ENCODE data around the gene LRRC2. TPM values are rescaled to one million over a fixed set of nuclear protein-coding genes. Genes with fewer than 3 reads are reported as not detected.
A peak's percentile ranks its signal among the peaks of the same experiment; 100 is the strongest.

Gene LRRC2
- total RNA-seq, 4 donors from 2014 or later = 0.62 to 2.0 (median 1.1) TPM; not detected in 1

- Histone ChIP-seq H3K27ac (no peak overlapping the region), H3K4me3 (no peak overlapping the region), H3K4me1 (no peaks in the 10 kb centered on the region), H3K27me3 (peaks cover 28% of the 10 kb centered on the region), H3K9me3 (peaks cover 0 to 14% (median 0%) of the 10 kb centered on the region in 3 donors), H3K36me3 (no peaks in the 10 kb centered on the region)
- TF ChIP-seq CTCF (IDR thresholded peaks at IDR 0.05) = no peak
- no peak for TF ChIP-seq POLR2A (IDR thresholded peaks at IDR 0.05)
- no peak for TF ChIP-seq EP300 (IDR thresholded peaks at IDR 0.05)
- TF ChIP-seq POLR2AphosphoS5 (IDR thresholded peaks at IDR 0.05) = no peak
- 76 to 77% methylated on average over 3 to 4 of the region's 4 CpGs for WGBS, 2 donors (ENCODE audit: low coverage in 1 of 2)
- no peak for ATAC-seq
Observed at GRCh38 chr3:46477145-46477544, 89.0 kb downstream of the LRRC2 start.

- Histone ChIP-seq H3K9me3 (peaks cover 0 to 14% (median 0%) of the 10 kb centered on the region in 3 donors), H3K36me3 (no peaks in the 10 kb centered on the region), H3K4me1 (no peaks in the 10 kb centered on the region), H3K4me3 (no peak overlapping the region), H3K27me3 (peaks cover 6% of the 10 kb centered on the region), H3K27ac (no peak overlapping the region)
- TF ChIP-seq POLR2AphosphoS5 (IDR thresholded peaks at IDR 0.05) = no peak
- no peak for TF ChIP-seq POLR2A (IDR thresholded peaks at IDR 0.05)
- no peak for TF ChIP-seq CTCF (IDR thresholded peaks at IDR 0.05)
- TF ChIP-seq EP300 (IDR thresholded peaks at IDR 0.05) = no peak
- 86 to 90% methylated on average over 2 of the region's 2 CpGs for WGBS, 2 donors (ENCODE audit: low coverage in 1 of 2)
- no peak for ATAC-seq
Observed at GRCh38 chr3:46472736-46473135, 93.4 kb downstream of the LRRC2 start.

- Histone ChIP-seq H3K9me3 (peaks cover 0 to 14% (median 0%) of the 10 kb centered on the region in 3 donors), H3K36me3 (no peaks in the 10 kb centered on the region), H3K4me1 (no peaks in the 10 kb centered on the region), H3K27ac (no peak overlapping the region), H3K4me3 (no peak overlapping the region), H3K27me3 (peaks cover 6% of the 10 kb centered on the region)
- WGBS, 2 donors (ENCODE audit: low coverage in 1 of 2) = 100% methylated on average over 1 of the region's 5 CpGs
- TF ChIP-seq EP300 (IDR thresholded peaks at IDR 0.05) (no peak), POLR2AphosphoS5 (IDR thresholded peaks at IDR 0.05) (no peak), CTCF (IDR thresholded peaks at IDR 0.05) (no peak), POLR2A (IDR thresholded peaks at IDR 0.05) (no peak)
- ATAC-seq = no peak
Observed at GRCh38 chr3:46471371-46471914, 94.7 kb downstream of the LRRC2 start.

GRCh38 chr3:46470831-46471230 lies 95.3 kb downstream of the LRRC2 start:
- TF ChIP-seq CTCF (IDR thresholded peaks at IDR 0.05) (no peak), POLR2AphosphoS5 (IDR thresholded peaks at IDR 0.05) (no peak), EP300 (IDR thresholded peaks at IDR 0.05) (no peak), POLR2A (IDR thresholded peaks at IDR 0.05) (no peak)
- Histone ChIP-seq H3K9me3 (peaks cover 0 to 14% (median 0%) of the 10 kb centered on the region in 3 donors), H3K4me1 (peaks cover 0 to 6% (median 0%) of the 10 kb centered on the region in 3 donors), H3K27me3 (peaks cover 7% of the 10 kb centered on the region), H3K27ac (no peak overlapping the region), H3K4me3 (no peak overlapping the region), H3K36me3 (no peaks in the 10 kb centered on the region)
- no peak for ATAC-seq
- WGBS, 2 donors (ENCODE audit: low coverage in 1 of 2) = 83 to 96% methylated on average over 3 to 4 of the region's 4 CpGs

GRCh38 chr3:46469680-46470357 lies 96.3 kb downstream of the LRRC2 start:
- TF ChIP-seq POLR2A (IDR thresholded peaks at IDR 0.05) (no peak), POLR2AphosphoS5 (IDR thresholded peaks at IDR 0.05) (no peak), CTCF (IDR thresholded peaks at IDR 0.05) (no peak), EP300 (IDR thresholded peaks at IDR 0.05) (no peak)
- Histone ChIP-seq H3K27ac (no peak overlapping the region), H3K36me3 (no peaks in the 10 kb centered on the region), H3K4me3 (no peak overlapping the region), H3K27me3 (peaks cover 16% of the 10 kb centered on the region), H3K9me3 (peaks cover 0 to 6% (median 0%) of the 10 kb centered on the region in 3 donors), H3K4me1 (peaks cover 0 to 8% (median under 1%) of the 10 kb centered on the region in 3 donors)
- ATAC-seq = peak; percentile 19
- 49 to 67% methylated on average over 1 to 2 of the region's 3 CpGs for WGBS, 2 donors (ENCODE audit: low coverage in 1 of 2)
